Pericardium fibroblast (primary cell): ENCODE data around the gene IGLL5. TPM values are rescaled to one million over a fixed set of nuclear protein-coding genes. Genes with fewer than 3 reads are reported as not detected.

Experiments used
- total RNA-seq: library from RNA; depleted of rRNA; stranded (reverse); fragments of >200 nt; gene quantifications from 2 replicates; pipeline ENCODE4 v1.2.3, GENCODE V29; 2015

The IGLL5 gene
- total RNA-seq: not detected in 2 replicates

GRCh38 chr22:22887621-22888503 lies at the start of gene IGLL5:
TSS of gene IGLL5 (plus strand) at chr22:22887816. CDS start at chr22:22888054, 238 bp downstream.

Other genes starting within 250 kb of the IGLL5 start
- not detected in 2 replicates for gene GGTLC2, start 243.2 kb upstream of the IGLL5 start, total RNA-seq
- 0.26 and 0.93 TPM in 2 replicates for gene GNAZ, start 182.7 kb downstream of the IGLL5 start, total RNA-seq